AG08395 (cell line): Measurements from ENCODE around the gene MUC5B.
A peak's percentile ranks its signal among the peaks of the same experiment; 100 is the strongest.
"Not testable (repeated sequence)": the region's sequence is repeated elsewhere in the genome, so short reads cannot be mapped to it uniquely, and the experiment has no call there.

Experiments
- DNase-seq: peaks from one replicate; pipeline ENCODE4 v3.0.0; 2012; ENCODE audit warnings: mixed read lengths, low spot score

MUC5B gene

DNA sequence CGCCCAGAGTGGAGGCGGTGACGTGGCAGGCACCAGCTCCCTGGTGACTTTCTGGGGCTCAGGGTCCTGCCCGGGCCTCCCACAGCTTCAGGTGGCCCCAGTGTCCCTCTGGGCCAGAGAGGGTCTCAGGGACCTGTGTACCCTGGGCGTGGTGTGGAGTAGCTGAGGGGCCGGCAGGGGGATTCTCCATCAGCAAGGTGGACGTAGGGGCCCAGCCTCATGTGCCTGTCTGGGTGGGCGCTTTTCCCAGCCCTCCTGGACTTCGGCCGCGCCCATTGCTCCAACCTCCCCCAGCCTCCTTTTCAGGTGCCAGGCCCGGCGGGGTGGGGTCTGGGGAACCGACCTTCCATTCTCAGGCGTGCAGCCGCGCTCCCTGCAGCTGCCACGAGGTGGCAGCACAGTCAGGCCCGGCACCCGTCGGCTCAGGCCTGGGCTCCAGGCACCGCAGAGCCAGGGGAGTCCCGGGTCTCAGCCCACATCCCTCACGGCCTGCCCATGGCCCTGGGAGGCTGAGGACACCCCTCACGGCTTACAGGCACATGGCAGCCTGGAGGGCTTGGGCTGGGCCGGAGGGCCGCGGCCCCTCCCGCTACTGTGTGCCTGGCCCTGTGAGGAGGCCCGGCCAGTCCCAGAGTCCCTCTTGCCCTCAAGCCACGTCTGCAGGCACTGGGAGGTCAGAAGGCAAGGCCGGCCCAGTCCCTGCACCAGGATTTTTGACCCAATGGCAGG, 19.9 kb upstream of the MUC5B start:
- peak; percentile 82 for DNase-seq

DNA sequence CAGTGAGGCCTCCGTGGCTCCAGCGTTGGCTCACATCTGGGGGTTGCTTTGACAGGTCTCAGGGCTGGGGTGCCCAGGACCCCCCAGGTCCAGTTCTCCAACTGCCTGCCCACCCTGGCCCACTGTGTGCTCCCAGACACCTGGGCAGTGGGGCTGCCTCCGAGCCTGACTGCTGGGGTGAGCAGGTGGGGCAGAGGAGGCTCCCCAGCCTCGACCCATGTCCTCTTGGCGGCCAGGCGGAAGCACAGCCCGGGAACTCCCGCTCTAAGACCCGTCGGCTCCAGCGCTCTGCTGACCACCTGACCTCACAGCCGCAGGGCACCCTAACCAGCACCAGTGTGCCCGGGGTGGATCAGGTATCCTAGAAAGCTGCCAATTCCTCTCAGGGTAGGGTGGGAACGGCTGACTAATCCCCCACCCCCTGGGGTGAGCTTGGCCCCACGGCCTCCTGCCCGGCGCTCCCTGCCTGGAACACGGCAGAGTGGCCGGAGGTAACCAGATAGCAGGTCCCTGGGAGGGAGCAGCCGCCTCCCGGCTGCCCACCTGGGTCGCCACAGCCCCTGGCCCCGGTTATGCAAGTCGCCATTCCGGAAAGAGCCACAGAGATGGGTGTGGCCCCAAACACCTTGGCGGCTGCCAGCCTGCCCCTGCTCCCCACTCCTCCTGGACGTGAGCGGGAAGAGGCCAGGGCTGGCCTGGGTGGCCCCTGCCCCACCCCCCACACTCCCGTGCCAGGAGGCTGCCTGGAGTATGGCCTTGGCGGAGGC, 19.2 kb upstream of the MUC5B start:
- DNase-seq, result no peak

DNA sequence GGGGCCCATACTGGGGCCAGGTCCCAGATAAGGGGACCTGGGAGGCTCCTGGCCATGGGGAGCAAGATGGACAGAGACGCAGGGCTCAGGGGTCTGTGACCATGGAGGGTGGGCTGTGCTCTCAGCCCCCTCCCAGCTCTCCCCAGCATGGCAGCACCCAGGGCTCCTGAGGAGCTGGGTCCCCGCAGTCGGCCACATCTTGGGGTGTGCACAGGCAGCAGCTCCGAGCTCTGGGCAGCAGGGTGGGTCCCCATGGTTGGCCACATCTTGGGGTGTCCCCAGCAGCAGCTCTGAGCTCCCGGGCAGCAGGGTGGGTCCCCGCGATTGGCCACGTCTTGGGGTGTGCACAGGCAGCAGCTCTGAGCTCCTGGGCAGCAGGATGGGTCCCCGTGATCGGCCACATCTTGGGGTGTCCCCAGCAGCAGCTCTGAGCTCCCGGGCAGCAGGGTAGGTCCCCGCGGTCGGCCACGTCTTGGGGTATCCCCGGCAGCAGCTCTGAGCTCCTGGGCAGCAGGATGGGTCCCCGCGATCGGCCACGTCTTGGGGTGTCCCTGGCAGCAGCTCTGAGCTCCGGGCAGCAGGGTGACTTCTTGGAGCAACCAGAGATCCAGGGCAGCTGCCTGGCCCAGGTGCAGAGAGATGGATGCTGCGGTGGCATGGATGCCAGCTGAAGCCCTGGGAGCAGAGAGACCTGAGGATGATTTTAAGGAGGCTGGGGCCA, 18.3 kb upstream of the MUC5B start:
- DNase-seq, result no peak

DNA sequence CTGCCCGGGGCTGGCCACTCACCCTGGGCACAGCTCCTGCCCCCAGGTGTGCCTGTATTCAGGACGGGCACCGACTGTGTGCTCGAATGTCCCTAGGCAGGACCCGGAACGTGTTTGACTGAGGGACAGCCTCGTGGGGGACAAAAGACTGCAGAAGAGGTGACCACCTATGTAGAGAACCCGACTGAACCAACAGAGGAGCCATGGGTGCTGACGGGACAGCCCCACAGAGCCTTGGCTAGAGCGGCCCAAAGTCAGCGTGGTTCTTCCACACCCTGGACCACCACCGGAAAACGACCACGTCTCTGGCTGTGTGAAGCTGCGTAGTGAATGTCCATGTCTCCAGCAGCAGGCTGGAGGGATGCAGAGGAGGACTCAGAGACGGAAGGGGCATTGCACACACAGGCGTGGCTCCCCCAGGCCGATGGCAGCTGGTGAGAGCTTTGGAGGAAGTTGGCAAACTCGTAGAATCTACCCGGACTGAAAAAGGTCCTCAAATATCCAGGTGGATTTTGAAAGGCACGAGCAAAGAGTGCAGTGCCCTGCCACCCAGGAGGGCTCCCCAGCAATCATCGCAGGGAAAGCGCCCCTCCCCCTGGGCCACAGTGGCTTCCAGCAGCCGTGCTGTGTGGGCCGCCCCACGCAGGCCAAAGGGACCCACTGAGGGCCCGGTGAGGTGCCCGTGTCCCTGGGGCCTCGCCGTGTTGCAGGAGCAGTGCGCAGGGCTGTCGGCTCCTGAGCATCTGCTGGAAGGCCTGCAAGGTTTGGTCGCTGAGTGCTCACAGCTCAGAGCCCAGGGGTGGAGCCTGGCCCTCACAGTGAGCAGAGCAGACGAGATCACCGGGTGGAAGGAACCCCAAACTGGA, 17.5 kb upstream of the MUC5B start:
- DNase-seq, result no peak

DNA sequence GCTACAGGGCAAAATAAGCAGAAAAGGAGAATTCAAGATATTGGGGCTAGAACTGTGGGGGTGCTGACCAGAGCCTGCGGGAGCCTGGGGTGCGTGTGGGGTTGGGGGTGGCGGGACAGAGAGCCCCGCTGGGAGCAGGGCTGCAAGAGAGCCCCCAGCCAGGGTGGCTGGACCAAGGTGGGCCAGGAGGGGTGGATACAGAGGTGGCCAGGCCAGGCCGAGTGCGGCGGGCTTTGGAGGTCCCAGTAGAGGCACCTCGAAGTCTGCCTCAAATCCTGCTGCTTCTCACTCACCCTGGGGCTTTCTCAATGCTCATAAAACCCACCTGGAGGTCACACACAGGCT, 16.9 kb upstream of the MUC5B start:
- DNase-seq, result no peak

DNA sequence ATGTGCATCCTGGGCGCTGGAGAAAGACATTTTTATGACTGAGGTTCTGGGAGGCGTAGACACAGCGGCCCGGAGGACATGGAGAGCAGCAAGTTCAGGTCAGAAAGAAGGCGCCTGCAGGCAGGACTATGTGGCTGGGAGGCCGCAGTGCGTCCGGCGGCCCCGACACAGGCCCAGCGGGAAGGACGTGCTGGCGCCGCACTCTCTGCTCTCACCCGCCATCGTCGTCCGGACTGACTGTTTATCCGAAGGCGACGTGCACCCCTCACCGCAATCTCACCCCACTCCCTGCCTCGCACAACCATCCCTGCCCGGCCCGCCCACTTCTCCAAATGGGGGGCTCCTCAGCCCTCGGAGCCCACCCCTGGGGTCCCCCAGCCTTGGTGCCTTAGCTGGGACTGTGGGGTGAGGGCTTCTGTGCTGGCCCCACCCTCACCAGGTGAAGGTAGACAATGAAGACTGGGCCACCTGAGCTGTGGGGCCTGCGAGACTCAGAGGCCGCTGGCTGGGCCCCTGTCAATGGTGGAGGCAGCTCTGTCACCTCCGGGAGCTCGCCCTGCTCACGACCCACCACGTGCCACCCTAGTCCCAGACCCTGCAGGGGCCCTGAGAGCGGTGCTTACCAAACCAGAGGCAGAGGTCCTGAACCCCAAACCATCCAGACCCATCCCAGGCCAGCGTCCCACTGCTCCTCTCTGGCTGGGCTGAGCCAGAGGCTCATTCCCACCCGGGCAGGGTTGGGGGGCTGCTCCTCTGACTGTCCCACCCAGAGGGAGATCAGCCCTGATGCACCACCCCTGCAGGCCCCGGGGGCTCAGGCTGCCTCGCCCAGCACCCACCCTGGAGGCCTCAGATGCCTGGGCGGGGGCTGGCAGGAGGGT, 16.2 kb upstream of the MUC5B start:
- no peak for DNase-seq

DNA sequence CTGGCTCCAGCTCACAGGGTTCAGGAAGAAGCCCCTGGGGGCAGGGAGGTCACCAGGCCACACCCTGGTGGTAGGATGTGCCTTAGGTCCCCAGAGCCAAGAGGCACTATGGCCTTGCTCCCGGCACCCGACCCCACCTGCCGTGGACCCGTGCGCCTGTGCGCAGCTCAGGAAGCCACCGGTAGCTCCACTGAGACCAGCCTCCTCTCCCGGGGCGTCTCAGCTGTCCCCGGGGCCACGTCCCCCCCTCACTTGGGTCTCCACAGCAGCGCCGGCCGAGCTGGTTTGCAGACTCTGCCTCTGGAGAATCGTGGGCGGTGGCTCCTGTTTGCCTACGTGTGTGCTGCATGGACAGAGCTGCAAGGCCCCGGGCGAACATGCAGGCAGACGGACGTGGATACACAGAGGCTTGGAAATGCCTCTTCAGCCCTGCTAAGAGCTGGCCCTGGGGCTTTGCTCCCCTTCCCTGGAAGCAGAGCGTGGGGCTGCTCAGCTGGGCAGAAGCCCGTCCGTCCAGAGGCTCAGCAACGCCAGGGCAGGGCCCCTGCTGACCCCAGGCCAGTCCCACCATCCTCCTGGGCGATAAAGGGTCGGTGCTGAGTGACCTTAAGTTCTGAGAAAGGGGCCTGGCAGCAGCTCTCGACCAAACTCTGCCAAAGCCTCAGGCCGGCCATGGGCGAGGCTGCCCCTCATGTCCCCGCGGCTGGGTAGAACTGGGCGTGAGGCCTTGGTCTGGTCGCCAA, 15.3 kb upstream of the MUC5B start:
- no peak for DNase-seq

DNA sequence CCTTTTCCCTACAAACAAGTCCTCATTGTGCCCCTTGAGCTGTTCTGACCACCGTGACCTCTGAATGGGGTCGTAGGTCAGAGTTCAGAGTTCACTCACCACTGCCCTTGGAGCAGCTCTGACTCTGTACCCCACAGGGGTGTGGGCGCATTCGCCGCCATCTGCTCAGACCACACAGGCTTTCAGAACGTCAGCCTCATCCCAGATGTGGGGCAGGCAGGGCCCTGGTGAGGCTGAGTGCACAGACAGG, 14.8 kb upstream of the MUC5B start:
- DNase-seq, result no peak

DNA sequence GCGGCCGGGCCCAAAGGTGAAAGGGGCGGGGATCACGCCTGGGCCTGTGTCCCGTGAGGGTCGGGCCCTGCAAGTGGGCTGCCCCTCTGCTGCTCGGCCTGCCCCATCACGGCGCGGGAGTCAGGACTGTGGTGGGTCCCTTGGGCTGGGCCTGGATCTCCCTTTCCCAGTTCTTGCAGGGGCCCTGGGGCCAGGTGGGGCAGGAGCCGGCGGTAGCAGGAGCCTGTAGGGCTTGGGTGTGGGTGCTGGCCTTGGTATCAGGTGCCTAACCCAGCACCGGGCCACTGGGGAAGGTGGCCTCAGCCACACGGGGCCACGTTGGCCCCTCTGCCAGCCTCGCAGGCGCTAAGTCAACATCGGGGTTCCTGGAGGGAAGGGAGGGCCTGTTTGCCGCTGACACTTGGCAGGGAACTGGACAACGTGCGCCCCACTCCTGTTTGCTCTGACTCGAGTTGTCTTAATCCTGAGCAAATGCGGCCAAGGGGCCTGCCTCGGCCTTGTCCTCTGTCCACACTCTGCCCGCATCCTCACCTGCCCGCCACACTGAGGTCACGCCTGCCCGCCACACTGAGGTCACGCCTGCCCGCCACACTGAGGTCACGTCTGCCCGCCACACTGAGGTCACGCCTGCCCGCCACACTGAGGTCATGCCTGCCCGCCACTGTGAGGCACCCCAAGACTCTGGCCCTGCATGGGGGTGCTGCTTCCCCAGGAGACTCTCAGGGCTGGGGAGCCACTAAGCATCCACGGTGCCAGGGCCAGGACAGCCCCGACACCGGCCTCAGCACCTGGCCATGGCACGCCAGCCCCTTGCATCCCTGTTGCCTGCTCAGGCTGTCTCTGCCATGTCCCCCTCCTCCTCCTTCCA, 14.2 kb upstream of the MUC5B start:
- no peak for DNase-seq

DNA sequence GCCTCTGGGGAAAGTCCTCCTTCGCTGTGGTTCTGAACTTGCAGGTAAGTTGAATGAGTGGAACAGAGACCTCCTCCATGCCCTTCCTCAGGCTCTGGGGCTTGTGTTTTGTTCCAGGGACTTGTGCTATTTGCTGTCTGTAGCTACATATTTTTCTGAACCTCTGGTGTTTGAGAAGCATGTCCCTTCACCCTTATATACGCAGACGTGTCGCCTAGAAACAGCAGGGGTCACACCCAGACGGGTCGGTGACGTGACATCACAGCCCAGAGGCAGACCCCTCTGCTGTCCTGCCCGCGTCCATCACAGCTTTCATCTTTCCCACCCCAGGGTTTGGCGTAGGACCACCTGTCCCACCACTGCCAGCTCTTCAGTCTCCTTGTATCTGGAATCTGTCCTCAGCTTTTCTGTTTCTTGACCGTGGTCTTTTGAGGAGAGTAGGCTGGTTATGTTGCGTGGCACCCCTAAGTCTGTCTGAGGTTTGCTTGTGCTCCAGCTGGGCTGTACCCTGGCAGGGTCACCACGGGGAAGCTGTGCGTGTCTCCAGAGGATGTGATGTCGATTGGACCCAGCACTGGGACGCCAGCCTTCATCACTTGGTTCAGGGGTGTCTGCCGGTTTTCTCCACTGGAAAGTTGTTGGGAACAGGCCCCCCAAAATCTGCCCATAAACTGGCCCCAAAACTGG, 13.4 kb upstream of the MUC5B start:
- no peak for DNase-seq

DNA sequence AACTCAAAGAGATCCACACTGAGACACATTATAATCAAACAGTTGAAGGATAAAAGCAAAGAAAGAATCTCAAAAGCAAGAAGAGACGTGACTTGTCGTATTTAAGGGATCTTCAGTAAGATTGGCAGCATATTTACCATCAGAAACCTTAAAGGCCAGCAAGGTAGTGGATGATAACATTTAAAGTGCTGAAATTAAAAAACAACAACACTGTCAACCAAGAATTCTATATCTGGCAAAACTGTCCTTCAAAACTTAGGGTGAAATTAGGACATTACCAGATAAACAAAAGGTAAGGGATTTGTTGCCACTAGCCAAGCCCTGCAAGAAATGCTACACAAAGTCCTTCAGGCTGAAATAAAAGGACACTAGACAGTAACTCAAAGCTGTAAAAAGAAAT, 11.0 kb upstream of the MUC5B start:
- DNase-seq, result no peak

DNA sequence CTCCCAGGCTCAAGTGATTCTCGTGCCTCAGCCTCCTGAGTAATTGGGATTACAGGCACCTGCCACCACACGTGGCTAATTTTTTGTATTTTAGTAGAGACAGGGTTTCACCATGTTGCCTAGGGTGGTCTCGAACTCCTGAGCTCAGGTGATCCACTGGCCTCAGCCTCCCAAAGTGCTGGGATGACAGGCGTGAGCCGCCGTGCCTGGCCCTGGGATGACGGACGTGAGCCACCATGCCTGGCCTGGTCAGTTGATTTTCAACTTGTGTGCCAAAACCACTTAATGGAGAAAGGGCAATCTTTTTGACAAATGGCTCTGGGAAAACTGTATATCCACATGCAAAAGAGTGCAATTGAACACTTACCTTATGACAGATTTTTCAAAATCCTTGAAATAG, 7.0 kb upstream of the MUC5B start:
- not testable (repeated sequence) for DNase-seq

DNA sequence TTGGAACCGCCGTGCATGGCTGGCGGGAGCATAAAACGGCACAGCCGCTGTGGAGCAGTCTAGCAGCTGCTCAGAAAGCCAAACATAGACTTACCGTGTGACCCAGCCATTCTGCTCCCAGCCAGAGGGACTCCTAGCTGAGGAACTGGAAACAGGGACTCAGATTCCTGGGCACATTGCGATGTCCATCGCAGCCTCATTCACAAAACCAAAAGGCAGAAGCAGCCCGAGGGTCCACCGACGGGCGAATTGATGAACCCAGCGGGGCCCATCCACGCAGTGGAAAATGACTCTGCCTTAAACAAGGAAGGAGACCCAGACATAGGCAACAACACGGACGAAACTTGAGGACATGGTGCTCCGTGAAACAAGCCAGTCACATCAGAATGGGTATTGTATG, 5.7 kb upstream of the MUC5B start:
- no peak for DNase-seq

DNA sequence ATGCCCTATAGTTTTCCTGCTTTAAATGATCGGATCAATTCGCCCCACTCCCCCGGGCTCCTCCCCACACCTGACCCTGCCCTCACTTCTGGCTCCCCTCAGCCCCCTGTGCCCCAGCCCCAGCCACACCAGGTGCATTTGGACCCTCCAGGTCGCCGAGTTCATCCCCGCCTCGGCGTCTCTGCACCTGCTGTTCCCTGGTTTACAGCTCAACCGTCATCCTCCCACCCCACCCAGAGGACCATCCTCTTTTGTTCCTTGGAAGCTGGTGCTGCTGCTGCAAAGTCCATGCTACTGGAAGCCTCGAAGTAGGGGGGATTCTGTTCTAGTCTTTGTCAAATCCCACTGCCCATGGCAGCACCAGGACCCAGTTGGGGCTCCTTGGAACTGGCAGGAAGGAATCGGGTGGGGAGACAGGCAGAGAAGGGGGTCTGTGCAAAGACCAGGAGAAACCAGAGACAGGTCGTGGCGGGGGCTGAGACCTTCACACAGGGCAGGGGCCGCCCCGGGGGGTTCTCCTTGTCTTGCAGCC, 4.5 kb upstream of the MUC5B start:
- DNase-seq, result no peak

DNA sequence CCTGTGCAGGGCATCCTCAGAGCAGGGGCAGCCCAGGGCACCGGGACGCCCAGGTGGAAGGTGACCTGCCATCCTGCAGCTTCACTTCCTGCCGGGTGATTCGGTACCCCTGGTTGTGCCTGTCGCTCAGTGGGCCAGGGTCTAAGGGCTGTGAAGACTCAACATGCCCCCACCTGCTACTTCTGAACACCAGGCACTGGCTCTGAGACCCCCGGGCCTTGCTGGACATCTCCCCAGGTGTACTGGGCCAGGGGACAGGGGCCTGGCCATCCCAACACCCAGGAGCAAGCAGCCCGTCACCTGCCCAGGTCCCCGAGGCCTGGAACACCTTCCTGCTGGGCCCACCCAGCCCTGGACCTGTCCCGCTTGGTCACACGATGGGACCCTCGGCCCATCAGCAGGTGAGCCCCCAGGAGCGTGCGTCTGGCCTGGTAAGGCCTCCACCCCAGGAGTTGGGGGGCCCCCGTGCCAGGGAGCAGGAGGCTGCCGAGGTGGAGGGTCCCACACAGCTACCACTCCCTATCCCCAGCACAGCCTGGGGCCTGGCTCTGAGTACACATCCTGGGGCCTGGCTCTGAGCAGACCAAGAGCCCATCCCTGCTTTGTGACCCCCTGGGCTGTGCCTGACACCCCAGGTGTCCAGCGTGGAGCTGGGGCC, 3.9 kb upstream of the MUC5B start:
- DNase-seq, result no peak

DNA sequence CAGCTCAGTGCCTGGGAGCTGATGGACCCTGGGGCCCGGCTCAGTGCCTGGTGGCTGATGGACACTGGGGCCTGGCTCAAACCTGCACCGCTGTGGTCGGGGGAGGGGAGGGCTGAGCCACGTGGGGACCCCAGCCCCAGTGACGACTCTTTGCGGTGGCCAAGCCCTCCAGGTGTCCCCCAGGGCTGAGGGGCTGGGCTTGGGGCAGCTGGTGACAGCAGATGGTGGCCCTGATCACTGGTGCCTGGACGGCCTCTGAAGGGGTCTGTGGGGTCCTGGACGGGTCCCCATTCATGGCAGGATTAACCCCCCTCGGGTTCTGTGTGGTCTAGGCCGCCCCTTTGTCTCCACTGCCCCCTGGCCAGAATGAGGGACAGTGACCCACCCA, 3.4 kb upstream of the MUC5B start:
- DNase-seq, result no peak

DNA sequence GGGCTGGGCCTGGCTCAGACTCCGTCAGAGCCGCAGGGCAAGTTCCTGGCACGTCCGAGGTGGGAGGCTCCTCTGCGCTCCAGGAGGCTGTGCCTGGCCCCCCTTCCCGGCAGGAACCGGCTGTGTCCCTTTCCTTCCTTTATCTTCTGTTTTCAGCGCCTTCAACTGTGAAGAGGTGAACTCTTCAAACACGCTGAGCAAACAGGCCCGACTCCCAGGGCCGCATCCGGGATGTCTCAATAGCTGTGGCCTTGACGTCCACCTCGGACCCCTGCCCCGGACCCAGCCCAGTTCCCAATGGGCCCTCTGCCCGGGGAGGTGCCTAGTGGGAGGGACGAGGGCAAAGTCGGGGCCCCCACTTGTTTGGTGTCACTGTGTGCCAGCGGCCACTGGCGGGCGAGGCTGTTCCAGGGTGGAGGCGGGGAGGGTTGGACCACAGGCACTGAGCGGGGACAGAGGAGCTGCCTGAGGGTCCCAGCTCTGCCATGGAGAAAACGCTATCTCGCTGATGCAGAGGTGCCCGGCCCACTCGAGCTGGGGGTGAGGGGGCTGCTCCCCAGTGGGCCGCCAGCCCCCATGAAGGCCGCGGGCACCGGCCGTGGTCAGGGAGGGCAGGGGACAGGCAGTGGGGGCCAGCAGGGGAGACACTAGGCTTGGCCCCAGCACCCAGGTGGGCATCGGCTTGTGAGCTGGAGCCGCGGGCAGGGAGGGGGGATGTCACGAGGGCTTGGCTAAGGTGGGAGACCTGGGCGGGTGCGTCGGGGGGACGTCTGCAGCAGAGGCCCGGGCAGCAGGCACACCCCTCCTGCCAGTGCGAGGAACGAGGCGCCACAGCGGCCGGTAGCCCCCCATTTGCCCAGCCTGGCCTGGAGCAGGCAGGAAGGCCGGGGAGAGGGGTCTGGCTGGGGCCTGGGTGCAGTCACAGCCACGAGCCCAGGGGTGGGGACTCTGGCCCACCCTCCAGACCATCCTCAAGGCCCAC, 2.7 kb upstream of the MUC5B start:
- DNase-seq, result no peak
